HG03095 (cell line): ENCODE measurements around the gene BMP10.

ENCODE experiments used
- ATAC-seq: cut with Tn5 transposase; IDR thresholded peaks from one replicate; pipeline ENCODE4 v1.9.1; 2021; ENCODE audit warnings: moderate library complexity; ENCODE audit not compliant: unreplicated experiment

BMP10 gene

GRCh38 chr2:68853915-68854314 lies 17.3 kb downstream of the BMP10 start:
- no peak for ATAC-seq

DNA sequence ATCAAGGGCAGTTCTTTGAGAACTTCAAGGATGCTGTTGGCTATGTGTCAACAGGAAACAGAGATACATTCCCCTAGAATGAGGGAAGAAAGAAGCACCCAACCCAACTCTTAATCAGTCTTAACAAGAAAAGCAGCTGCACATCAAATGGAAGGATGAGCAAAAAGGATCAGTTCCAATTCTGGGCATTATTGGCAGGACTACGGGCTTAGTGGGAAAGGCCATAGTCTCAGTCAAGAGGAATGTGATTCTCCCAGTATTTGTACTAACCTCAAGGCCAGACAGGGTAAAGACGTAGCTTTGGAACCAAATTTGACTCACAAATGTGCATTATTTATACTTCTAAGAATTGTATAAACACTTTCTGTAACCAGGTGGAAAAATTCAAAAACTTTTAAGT lies 18.2 kb downstream of the BMP10 start:
- ATAC-seq: no peak

DNA sequence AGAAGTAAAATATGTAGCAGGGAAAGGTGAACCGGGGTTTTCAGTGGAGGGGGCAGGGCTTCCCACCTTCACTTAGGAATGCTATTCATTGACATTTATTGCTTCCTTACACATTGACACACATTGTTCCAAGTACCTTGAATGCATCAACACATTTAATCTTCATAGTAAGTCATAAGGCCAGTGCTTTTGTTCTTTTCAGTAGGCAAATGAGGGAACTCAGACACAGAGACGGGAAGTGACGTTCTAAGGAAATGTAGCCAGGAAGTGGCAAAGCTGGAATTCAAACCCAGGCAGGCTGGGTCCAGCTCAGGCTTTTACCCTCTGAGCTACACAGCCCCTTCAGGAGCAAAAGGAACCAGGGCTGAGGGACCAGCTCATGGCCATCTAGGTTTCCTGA lies 20.7 kb downstream of the BMP10 start:
- no peak for ATAC-seq

DNA sequence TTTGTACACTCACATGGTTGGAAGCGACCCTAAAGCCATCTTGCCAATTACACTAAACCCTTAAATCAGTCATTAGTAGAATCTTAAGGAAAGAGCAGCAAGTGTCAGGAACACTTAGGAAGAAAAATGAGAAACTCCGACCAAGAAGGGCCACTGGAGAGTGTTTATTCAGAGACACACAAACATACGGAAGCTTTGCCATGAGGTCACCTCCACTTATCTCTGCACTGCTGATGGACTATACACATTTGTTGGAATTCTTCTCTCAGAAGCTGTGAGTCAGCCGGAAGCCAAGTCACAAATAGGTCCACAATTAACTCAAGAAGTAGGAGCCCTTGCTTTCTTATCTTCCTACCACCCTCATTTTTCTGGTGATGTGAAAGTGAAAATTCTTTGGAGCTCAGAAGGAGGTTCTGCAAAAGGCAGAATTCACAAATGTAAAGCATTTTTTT lies 21.6 kb downstream of the BMP10 start:
- ATAC-seq: no peak

DNA sequence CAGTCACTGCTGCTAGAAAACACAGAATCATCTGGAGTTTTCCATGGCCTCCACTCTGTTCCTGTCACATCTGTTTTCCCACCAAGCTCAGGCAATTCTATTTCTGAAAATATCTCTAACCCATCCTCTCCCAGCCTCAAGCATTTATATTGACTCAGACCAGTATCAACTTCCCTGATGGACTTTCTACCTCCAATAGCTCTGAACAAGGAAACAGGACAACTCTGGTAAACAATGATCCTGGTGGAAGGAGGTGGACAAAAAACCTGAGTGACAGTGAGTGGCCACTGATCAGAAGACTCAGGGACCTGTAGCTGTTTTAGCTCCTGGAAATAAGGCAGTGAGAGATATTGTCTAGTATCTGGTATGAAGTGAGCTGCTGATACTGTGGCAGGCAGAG lies 23.4 kb downstream of the BMP10 start:
- no peak for ATAC-seq

GRCh38 chr2:68846091-68846490 lies 25.1 kb downstream of the BMP10 start:
- ATAC-seq: no peak

DNA sequence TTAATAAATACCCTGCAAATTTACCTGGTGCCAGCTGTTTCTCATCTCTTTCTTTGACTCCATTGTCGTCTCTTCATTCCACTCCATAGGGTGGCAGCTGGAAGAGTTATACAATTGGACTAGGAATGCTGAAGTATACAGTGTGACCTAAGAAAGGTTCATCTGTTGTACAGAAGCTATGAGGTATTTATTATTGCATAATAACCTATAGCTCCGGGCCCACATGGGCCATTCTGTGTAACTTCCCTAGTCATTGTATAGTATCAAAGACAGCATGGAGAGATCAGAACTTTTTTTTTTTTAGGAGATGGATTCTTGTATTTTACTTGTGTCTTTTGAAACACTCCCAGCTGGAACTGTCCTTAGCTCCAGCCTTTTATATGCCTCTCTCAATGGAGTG lies 26.2 kb downstream of the BMP10 start:
- no peak for ATAC-seq

DNA sequence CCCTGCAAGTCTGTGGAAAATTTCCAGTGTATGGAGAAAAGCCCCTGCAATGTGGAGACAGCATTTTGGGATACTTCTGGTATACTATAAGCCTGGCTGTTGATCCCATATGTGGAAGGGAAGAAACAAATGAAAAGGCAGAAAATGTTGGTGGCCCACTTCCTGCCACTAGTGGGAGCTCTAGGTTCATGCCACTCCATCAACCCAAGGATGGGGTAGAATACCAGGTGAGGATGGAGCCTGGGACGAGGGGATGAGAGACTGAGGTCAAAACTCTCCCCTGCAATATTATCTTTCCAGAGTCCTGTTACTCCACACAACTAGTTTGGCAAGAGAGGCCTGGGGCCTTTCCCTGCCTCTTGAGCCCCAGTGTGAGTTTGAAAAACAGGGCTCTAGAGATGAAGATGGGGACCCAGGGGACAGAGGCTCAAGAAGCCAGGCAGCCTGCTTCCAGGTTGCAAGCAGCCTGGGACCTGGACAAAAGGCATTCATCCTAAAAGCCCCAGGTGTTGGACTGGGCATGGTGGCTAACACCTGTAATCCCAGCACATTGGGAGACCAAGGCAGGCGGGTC lies 31.9 kb downstream of the BMP10 start:
- ATAC-seq: no peak

- ATAC-seq: no peak
Measured at GRCh38 chr2:68838641-68839040, 32.6 kb downstream of the BMP10 start.

DNA sequence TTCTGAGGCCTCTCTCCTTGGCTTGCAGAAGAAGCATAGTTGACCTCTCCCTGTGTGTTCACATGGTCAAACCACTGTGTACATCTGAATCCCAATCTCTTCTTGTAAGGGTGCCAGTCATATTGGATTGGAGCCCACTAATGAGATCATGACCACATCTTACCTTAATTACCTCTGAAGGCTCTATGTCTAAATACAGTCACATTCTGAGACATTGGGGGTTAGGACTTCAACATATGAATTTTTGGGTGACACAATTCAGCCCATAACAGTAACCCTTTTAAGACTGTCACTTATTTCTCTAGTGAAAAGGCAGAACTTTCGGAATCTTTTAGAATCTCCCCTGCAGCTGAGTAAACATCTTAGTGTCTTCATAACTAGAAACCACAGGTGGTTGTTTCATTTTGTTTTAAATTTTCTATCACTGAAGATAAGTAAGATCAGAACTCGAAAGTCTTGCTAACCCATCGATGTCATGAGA lies 33.3 kb downstream of the BMP10 start:
- ATAC-seq: peak; percentile 66

DNA sequence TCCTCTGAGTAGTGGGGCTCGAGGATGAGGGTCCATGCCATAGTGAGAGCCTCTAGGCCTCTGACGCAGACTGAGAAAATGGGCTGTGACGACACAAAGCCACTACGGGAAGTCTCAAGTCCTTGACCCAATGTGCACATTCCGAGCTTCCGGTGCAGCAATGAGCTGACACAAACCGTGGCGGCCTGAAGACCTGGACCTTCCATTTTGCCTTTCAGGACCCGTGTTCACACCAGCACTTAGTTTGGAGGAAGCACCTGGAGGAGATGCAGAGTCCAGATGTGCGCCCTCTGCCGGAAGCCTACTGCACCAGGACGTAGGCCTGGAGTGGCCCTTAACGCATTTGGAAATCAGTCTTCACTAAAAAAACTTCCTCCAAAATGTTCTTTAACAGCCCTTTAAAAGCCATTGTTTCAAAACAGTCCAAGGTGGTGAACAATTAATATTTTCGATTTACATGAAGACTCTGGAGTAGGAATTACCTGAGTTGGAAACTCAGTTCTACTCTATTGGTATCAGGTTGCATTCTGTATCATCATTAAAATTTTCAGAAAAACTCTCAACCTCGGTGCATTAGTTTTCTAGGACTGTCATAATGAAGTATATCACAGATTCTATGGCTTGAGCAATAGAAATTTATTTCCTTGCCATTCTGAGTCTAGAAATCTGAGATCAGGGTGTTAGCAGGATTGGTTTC lies 33.9 kb downstream of the BMP10 start:
- ATAC-seq: no peak

DNA sequence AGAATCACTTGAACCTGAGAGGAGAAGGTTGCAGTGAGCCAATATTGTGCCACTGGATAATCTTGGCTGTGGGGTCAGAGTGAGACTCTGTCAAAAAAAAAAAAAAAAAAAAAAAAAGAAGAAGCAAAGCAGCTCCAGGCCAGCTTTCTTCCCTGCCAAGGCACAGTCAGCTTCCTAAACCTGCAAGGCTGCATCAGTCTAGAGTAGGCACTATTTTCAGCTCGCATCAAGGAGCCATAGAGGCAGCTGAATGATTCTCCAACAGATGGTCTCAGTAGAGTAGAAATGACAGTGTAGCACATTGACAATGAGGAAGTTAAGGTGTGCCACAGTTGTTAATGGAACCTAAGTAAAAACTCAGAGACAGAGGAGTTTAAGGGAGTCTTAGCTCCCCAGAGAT lies 35.6 kb downstream of the BMP10 start:
- ATAC-seq: no peak

DNA sequence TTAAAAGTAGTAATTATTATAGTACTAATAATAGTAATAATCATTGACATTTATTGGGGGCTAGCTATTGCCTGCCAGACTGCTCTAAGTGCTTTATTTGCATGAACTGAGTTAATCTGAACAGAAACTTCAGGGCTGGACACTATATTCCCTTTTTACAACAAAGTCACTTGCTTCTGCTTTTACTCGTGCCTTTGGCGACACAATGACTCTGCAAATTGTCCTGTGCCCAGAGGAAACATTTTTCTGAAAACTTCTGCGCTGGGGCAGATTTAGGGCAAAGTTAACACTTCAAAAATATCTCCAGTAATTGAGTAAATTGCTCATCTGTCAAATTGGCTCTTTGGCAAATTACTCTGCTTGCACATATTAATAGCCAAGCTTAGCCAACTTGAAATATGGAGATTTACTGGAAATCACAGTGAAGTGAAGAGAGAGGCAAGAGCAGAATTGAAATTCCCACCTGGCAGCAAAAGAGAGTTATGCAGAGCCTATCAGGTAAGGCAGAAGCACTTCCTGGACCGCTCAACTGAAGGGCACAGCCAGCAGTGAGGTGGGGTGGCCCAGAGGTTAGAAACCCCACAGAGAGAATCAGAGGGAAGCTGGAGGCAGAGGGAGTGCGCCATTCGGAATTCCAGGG lies 36.3 kb downstream of the BMP10 start:
- no peak for ATAC-seq

GRCh38 chr2:68833162-68833561 lies 38.0 kb downstream of the BMP10 start:
- ATAC-seq: no peak

- ATAC-seq: peak; percentile 76
Measured at GRCh38 chr2:68832233-68832869, 38.8 kb downstream of the BMP10 start.

- ATAC-seq: no peak
Measured at GRCh38 chr2:68831686-68832232, 39.4 kb downstream of the BMP10 start.

GRCh38 chr2:68829749-68830148 lies 41.4 kb downstream of the BMP10 start:
- no peak for ATAC-seq

DNA sequence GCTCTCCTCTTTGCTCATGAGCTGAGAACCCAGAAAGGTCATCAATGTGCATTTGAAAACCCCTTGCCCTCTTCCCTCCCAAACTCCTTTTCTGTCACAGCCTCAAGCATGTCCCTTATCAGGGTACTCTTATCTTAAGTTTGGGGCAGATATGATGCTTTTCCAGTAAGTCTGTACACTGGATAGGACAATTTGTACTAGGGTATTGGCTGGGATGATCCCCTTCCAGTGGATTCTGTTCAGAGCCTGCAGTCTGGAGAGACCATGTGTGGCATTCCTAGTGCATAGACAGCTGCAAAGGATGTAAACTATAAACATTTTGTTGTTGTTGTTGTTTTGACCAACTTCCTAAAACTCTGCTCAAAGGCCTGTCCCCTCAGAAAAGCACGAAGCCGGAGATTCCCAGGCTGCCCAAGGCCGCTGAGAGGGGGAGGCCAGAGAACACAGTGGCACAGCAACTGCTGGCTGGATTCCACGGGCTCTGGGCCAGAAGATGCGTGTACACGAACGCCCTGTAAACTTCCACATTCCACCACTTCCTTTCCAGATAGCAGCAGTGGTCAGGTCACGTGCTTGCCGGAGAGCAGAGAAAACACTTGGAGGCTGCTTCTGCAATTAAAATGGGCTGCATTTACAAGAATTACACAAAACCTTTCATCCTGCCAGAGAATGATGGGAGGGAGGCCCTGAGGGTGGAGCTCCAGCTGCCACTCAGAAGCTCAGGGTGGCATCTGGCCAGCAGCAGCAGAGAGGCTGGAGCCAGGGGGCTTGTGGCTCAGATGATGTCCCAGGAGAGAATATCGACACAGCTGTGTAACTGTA lies 42.1 kb downstream of the BMP10 start:
- ATAC-seq: no peak

DNA sequence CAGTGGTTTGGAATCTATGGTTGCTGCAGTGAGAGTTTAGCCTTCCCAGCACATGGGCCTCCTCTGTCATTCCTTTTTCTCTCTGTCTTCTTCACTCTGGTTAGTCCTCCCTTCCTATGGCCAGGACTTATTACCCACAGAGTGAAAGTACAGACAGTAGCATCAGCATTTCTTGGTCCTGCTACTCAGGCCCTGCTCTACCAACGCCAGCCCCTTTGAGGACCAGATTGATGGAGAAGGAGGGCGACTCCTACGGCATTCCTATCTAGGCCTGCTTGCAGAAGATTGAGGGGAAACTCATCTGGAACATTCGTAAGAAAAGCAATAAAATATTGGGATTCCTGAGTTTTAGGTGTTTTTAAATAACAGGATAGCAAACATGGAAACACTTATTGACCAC lies 43.5 kb downstream of the BMP10 start:
- ATAC-seq: no peak

DNA sequence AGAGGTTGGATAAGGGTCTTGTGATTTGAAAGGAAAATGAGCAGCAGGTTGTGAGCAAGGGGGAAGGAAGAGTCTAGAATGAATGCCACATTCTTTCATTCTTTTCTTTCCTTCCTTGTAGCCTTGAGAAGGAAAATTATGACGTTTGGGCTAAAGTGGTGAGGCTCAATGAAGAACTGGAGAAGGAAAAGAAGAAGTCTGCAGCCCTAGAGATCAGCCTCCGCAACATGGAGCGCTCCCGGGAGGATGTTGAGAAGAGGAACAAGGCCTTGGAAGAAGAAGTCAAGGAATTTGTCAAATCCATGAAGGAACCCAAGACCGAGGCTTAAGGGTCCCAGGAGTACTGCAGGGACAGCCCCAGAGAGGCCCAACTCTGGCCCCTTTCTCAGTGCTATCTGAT lies 45.3 kb downstream of the BMP10 start:
- no peak for ATAC-seq

- no peak for ATAC-seq
Measured at GRCh38 chr2:68824831-68825230, 46.4 kb downstream of the BMP10 start.
